Articular chondrocyte of knee joint (primary cell): ENCODE measurements around the gene CYB561. TPM values are rescaled to one million over a fixed set of nuclear protein-coding genes. Genes with fewer than 3 reads are reported as not detected.

ENCODE experiments used
- small RNA-seq: library from RNA; depleted of rRNA; stranded (forward); fragments of <200 nt; gene quantifications from one replicate; pipeline ENCODE3, GENCODE V24; 2012
- total RNA-seq: library from RNA; depleted of rRNA; stranded (reverse); fragments of >200 nt; gene quantifications from 2 replicates; pipeline ENCODE4 v1.2.3, GENCODE V29; 2012

CYB561 gene
- 16.2 and 17.0 TPM in 2 replicates for total RNA-seq

GRCh38 chr17:63445954-63446752, at the start of gene CYB561:
CYB561 (minus strand) TSS chr17:63446306; CDS start chr17:63437547, 8,759 bp downstream.

GRCh38 chr17:63476854-63477479, 30.9 kb upstream of the CYB561 start, which contains the start of gene ACE:
ACE (plus strand) TSS chr17:63477061; CDS start chr17:63477095, 34 bp downstream.

Small RNAs within 50 kb of the gene (small RNA-seq; reads per million reads assigned to genes)
- gene AC005828.6: not detected

Other genes with a start within 250 kb of the CYB561 start
- 0.91 and 0.97 TPM in 2 replicates for gene ACE, start 30.8 kb upstream of the CYB561 start, total RNA-seq
- not detected in 2 replicates for gene KCNH6, start 77.1 kb upstream of the CYB561 start, total RNA-seq
- gene DCAF7, start 104.2 kb upstream of the CYB561 start, total RNA-seq: 25.7 and 28.6 TPM in 2 replicates
- 16.9 and 19.1 TPM in 2 replicates for gene TACO1, start 154.6 kb upstream of the CYB561 start, total RNA-seq
- 32.3 and 33.9 TPM in 2 replicates for gene MAP3K3, start 176.1 kb upstream of the CYB561 start, total RNA-seq